8988T (cell line): ENCODE measurements around the gene ARHGAP22.

Source experiments
- DNase-seq: peaks from one replicate; pipeline ENCODE4 v3.0.0; 2011

Gene ARHGAP22

GRCh38 chr10:48459270-48460150, 145.4 kb downstream of the ARHGAP22 start:
- DNase-seq, result no peak

- DNase-seq, result no peak
These were observed 146.2 kb downstream of the ARHGAP22 start for GRCh38 chr10:48458662-48459048.

- DNase-seq, result no peak
These were observed 146.8 kb downstream of the ARHGAP22 start for GRCh38 chr10:48457949-48458661.

GRCh38 chr10:48456808-48457761, 147.8 kb downstream of the ARHGAP22 start:
- DNase-seq, result no peak

GRCh38 chr10:48456361-48456804, 148.5 kb downstream of the ARHGAP22 start:
- DNase-seq, result no peak

- DNase-seq, result no peak
These were observed 149.3 kb downstream of the ARHGAP22 start for GRCh38 chr10:48455392-48456151.

GRCh38 chr10:48455055-48455391, 149.8 kb downstream of the ARHGAP22 start:
- no peak for DNase-seq

GRCh38 chr10:48454302-48455054, 150.4 kb downstream of the ARHGAP22 start:
- no peak for DNase-seq

GRCh38 chr10:48453451-48454301, 151.2 kb downstream of the ARHGAP22 start:
- no peak for DNase-seq

GRCh38 chr10:48452879-48453412, 151.9 kb downstream of the ARHGAP22 start:
- DNase-seq, result no peak

GRCh38 chr10:48451969-48452878, 152.6 kb downstream of the ARHGAP22 start:
- no peak for DNase-seq

- DNase-seq, result no peak
These were observed 154.0 kb downstream of the ARHGAP22 start for GRCh38 chr10:48450741-48451466.

GRCh38 chr10:48450233-48450740, 154.6 kb downstream of the ARHGAP22 start:
- DNase-seq, result no peak

- DNase-seq, result no peak
These were observed 155.2 kb downstream of the ARHGAP22 start for GRCh38 chr10:48449501-48450232.

GRCh38 chr10:48448796-48449195, 156.1 kb downstream of the ARHGAP22 start:
- no peak for DNase-seq

- peak; percentile 27 for DNase-seq
These were observed 157.3 kb downstream of the ARHGAP22 start for GRCh38 chr10:48447356-48448215.
